Mucosa of rectum (tissue), 2 donors: ENCODE results near the gene VSIR.

Experiments used
- H3K27ac ChIP-seq, 2 donors: one replicate each; pipeline ENCODE4 v1.7.0; 2013; ENCODE audit warnings: inconsistent platforms in 2 of 2, low read depth in 2 of 2, low read length in 2 of 2
- H3K27me3 ChIP-seq, 2 donors: one replicate each; pipeline ENCODE4 v1.7.0; 2013; ENCODE audit warnings: low read length in 2 of 2; ENCODE audit not compliant: control insufficient read depth in 2 of 2, insufficient read depth in 2 of 2
- H3K36me3 ChIP-seq, 2 donors: one replicate each; pipeline ENCODE4 v1.7.0; 2013; ENCODE audit warnings: low read length in 2 of 2; ENCODE audit not compliant: control insufficient read depth in 2 of 2, insufficient read depth in 2 of 2
- H3K4me1 ChIP-seq, 2 donors: one replicate each; pipeline ENCODE4 v1.7.0; 2013; ENCODE audit warnings: low read length in 2 of 2, mild to moderate bottlenecking in 1 of 2; ENCODE audit not compliant: control insufficient read depth in 2 of 2, insufficient read depth in 2 of 2
- H3K4me3 ChIP-seq, 2 donors: one replicate each; pipeline ENCODE4 v1.7.0; 2013; ENCODE audit warnings: low read length in 2 of 2
- H3K9ac ChIP-seq, 2 donors: one replicate each; pipeline ENCODE4 v1.7.0; 2013; ENCODE audit warnings: low read length in 2 of 2, low read depth in 1 of 2, mild to moderate bottlenecking in 1 of 2
- H3K9me3 ChIP-seq, 2 donors: one replicate each; pipeline ENCODE4 v1.7.0; 2013; ENCODE audit warnings: low read length in 2 of 2; ENCODE audit not compliant: control insufficient read depth in 2 of 2
- donor health status: healthy.
- donor health status: Normal muscosa, but diverticular disease.

The VSIR gene

DNA sequence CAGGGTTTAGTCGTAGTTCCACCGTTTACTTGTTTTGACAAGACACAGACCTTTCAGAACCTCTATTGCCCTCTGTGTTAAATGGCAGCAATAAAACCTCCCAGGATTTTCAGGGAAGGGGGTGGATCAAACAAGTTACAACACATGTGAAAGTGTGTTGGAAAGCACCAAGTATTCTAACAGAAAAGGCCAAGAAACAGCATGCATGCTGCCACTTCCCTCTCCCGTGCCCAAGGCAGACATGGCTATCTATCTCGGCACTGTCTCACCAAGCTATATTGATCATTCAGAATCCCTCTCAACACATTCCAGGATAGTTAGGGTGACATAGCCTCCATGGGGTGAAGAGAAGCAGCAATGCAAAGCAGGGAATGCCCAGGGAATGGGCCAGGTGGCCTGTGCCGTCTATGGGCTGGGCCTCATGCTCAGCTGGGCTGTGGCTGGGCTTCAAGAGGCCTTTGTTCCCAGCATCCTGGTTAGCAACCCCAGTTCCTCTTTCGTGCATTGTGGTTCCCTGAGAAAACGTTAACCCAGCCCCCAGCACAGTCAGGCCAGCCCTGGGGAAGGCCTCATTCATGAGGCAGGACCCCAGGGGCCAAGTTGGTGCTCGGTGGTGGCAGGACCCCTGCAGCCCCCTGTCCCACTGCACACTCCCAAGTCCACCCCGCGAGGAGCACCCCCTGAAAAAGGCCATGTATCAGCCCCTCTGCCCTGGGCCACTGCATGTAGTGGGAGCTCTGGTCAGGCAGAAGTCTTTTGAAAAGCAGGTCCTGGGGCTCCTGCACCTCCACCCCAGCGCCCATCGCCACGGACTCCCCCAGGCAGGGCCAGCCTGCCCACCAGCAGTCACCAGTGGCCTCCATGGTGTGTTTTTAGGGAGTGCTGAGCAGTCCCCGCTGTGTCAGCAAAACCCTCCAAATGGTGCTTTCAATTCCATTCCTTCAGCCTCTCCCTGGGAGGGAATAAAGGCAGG is 25.5 kb downstream of the VSIR start:
- H3K27me3 ChIP-seq, result no peaks in the 10 kb centered on the region
- peak overlapping the region in 1 of 2 donors; percentile 1 for H3K4me3 ChIP-seq
- H3K36me3 ChIP-seq, result peaks cover 13 to 26% of the 10 kb centered on the region in 2 donors
- peak overlapping the region; percentile 35 to 44 for H3K9ac ChIP-seq
- peaks cover 51 to 67% of the 10 kb centered on the region in 2 donors for H3K4me1 ChIP-seq
- H3K27ac ChIP-seq, result peak overlapping the region; percentile 88 to 92
- no peaks in the 10 kb centered on the region for H3K9me3 ChIP-seq

DNA sequence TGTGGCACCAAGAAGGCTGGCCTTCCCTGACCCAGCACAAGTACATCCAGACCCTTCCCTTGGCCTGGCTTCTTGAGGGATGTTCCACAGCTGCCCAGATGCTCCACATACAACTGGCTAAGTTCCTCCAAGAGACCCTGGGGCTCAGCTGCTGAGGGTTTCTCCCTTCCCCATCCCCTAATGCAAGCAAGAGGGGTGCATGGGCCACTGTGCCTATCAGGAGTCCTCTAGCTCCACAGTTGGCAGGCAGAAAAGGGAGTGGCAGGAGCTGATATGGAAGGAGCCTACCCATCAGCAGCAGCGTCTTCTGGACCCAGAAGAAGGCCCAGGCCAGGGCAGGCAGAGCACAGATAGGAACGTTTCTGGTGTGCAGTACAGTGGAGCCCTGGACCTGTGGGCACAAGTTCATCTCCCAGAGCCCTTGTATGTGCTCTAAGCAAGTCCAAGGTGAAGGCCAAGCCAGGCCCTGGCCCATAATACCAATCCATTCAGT is 26.2 kb downstream of the VSIR start:
- peaks cover 7 to 19% of the 10 kb centered on the region in 2 donors for H3K36me3 ChIP-seq
- H3K4me3 ChIP-seq, result peak overlapping the region in 1 of 2 donors; percentile 14
- H3K9ac ChIP-seq, result peak overlapping the region; percentile 32 to 66
- H3K27me3 ChIP-seq, result no peaks in the 10 kb centered on the region
- H3K9me3 ChIP-seq, result no peaks in the 10 kb centered on the region
- peak overlapping the region; percentile 88 to 92 for H3K27ac ChIP-seq
- H3K4me1 ChIP-seq, result peaks cover 45 to 59% of the 10 kb centered on the region in 2 donors

DNA sequence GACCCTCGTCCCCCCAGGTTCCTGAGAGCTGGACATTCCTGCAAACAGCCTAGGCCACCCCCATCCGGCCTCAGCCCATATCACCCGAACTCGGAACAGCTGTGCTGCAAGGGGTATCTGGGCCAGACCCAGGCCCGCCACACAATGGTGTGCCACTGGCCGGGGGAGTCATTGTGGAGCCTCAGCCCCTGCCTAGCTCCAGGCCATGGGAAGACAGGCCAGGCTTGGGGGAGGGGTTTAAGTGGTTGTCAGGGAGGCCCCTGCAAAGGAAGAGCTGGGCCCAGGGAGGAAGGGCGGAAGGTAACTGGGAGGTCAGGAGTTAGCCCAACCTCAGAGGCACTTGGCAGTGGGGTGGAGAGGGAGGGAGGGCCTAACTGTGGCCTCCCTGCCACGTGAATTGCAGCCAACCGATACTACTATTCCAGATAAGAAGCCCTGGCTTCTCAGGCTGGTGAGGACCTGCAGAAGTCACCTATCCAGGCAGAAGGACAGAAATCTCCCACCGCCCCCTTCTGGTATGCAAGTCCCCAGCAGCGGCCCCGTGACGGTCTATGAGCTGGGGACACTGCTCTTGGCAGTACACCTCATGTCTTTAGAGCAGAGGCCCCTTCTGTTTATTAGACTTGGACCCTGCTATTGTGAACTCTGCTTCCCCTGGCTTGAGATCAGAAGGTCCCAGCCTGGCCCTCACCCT is 26.8 kb downstream of the VSIR start:
- Histone ChIP-seq H3K9me3 (no peaks in the 10 kb centered on the region), H3K4me3 (peak overlapping the region in 1 of 2 donors; percentile 14), H3K27ac (peak overlapping the region; percentile 88 to 92), H3K36me3 (peaks cover 6 to 13% of the 10 kb centered on the region in 2 donors), H3K27me3 (no peaks in the 10 kb centered on the region), H3K4me1 (peaks cover 45 to 53% of the 10 kb centered on the region in 2 donors), H3K9ac (peak overlapping the region; percentile 32 to 66)

DNA sequence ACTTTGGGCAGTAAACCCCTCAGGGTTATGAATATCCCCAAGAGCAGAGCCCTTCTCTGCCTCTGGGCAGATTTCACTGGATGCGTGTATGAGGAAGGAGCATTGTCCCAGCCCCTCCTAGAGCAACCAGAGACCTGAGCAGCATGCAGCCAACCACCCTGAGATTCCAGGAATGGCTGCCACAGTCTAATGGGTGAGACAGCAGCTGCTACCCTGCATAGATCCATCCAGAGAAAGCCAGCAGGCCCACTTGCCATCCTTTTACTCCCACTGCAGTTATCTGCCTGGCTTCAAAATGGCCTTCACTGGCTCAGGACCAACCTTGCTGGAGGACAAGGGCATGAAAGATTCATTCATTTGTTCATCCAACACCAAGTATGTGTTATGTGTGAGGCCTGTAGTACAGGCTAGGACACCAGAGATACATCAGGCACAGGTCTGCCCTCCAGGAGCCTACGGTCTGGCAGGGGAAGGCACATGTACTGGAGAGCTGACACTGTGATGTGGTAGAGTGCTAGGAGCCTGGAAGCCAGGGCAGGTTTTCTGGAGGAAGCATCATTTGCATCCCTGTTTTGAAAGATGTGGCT is 27.6 kb downstream of the VSIR start:
- H3K36me3 ChIP-seq, result peaks cover 3 to 12% of the 10 kb centered on the region in 2 donors
- no peak overlapping the region for H3K4me3 ChIP-seq
- no peaks in the 10 kb centered on the region for H3K27me3 ChIP-seq
- no peaks in the 10 kb centered on the region for H3K9me3 ChIP-seq
- H3K4me1 ChIP-seq, result peaks cover 45 to 53% of the 10 kb centered on the region in 2 donors
- H3K27ac ChIP-seq, result peak overlapping the region; percentile 88 to 92
- H3K9ac ChIP-seq, result peak overlapping the region; percentile 2 to 32

DNA sequence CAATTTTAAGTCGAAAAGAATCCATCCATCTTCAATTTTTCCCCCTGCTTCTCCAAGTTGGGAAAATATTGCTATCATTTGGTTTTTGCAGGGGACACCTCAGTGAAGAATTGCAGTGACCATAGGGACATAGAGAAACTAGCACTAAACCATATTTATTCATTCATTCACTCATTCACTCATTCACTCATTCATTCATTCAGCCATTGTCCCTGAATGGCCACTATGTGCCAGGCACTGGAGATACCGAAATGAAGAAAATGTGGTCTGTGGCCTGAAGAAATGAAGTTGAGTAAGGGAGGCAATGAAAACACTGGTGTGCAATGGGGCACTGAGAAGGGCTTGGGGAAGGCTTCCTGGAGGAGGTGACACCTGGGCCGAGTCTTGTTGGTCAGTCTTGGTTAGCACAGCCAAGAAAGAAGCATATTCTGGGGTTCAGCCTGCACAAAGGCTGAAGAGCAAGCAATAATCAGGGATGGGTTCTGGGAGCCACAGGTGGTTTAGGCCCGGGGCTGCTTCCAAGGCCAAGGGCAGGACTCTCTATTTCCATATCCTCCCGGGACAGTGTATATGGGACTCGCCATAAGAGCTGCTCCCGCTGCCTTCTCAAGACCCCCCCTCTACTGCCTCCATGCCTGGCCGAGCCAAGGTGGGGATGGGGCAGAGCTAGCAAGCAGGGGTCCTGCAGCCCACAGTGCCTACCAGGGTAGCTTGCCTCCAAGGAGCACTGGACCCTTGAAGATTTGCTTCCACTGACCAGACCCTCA is 28.2 kb downstream of the VSIR start:
- no peak overlapping the region for H3K27ac ChIP-seq
- H3K4me1 ChIP-seq, result peaks cover 47 to 58% of the 10 kb centered on the region in 2 donors
- H3K9ac ChIP-seq, result no peak overlapping the region

DNA sequence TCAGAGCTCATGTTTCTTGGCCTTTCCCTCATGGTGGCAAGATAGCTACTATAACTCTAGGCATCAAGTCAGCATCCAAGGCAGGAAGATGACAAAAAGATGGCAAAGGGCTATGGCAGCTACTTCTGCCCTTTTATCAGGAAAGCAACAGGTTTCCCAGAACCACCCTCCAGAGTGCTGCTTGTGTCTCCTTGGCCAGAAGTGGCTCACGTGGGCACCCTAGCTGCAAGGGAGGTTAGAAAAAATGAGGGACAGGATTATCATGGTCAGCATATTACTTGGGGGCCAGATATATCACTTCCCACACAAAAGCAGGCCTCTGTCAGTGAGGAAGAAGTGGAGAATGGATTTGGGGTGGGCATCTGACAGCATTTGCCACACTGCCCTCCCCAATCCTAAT is 29.5 kb downstream of the VSIR start:
- Histone ChIP-seq H3K4me3 (no peak overlapping the region), H3K36me3 (no peaks in the 10 kb centered on the region), H3K9me3 (no peaks in the 10 kb centered on the region), H3K27ac (no peak overlapping the region), H3K4me1 (peaks cover 35 to 52% of the 10 kb centered on the region in 2 donors), H3K27me3 (no peaks in the 10 kb centered on the region), H3K9ac (no peak overlapping the region)

More for the DNA sequence above, 28.2 kb downstream of the VSIR start:
- Histone ChIP-seq H3K27me3 (no peaks in the 10 kb centered on the region), H3K9me3 (no peaks in the 10 kb centered on the region), H3K36me3 (peaks cover 0 to 7% of the 10 kb centered on the region in 2 donors), H3K4me3 (no peak overlapping the region)

DNA sequence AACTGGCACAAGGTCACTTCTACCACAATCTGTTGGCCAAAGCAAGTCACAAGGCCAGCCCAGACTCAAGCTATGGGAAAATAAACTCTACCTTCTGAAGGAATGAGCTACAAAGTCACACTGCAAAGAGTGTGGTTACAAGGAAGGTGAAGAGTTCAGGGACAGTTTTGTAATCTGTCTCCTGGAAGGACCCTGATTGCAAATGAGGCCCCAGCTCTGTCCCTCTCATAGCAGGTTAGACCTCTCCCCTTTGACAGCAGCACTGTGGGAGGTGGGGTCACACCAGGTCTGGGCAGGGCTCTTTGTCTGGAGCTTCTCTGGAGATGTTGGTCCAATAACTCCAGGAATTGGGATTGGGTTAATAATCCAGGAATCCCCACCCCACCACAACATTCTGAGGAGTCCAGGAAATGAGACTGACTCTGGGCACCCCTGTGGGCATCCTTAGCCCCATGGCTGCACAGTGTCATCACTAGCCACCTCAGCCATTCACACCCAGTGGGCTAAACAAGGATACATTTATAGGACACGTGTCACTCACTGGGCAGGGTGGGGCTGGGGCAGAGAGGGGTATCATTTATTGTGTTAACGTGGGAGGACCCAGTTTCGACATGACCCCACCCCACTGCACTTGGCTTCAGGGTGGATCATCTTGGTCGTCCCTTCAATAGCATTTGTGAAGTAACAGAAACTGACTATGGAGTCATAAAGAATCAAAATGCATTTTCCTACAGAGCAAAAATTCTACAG is 30.1 kb downstream of the VSIR start:
- Histone ChIP-seq H3K27me3 (no peaks in the 10 kb centered on the region), H3K4me1 (peaks cover 29 to 46% of the 10 kb centered on the region in 2 donors), H3K4me3 (no peak overlapping the region), H3K27ac (peak overlapping the region in 1 of 2 donors; percentile 17), H3K9ac (no peak overlapping the region), H3K9me3 (no peaks in the 10 kb centered on the region), H3K36me3 (no peaks in the 10 kb centered on the region)

DNA sequence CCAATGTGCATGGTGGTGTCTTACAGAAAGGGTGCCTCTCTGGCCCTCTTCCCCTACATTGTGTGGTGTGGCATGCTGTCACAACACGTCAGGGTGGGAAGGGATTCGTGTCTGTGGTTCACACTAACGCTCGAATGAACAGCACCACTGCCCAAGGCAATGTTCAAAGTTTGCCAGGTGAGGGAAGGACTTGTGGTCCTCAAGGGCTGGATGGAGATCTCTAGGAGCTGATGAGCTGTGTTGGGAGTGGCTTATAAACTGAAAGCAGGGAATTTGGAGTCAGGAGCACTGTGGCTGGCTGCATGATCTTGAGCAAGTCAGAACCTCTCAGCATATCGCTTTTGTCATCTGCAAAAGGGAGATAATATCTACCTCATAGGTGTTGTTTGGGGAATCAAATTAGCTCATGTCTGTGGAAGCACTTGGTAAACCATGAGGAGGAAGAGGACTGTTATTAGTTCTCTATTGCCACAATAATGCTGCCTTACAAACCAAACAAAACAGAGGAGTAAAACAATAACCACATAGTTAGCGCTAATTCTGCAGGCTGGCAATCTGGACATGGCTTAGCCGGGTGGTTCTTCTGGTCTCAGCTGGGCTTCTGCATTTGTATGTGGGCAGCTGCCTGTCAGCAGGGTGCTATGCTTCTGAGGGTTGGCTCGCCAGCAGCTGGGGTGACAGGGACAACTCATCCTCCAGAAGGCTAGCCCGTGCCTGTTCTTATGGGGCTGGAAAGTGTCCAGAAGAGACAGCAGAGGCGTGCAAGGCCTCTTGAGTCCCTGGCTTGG is 30.8 kb downstream of the VSIR start:
- Histone ChIP-seq H3K9me3 (no peaks in the 10 kb centered on the region), H3K4me3 (no peak overlapping the region), H3K36me3 (no peaks in the 10 kb centered on the region), H3K27ac (peak overlapping the region in 1 of 2 donors; percentile 17), H3K9ac (no peak overlapping the region), H3K27me3 (no peaks in the 10 kb centered on the region), H3K4me1 (peaks cover 26 to 44% of the 10 kb centered on the region in 2 donors)
